A549 (cell line): ENCODE data around the gene PACSIN1. TPM values are rescaled to one million over a fixed set of nuclear protein-coding genes. Genes with fewer than 3 reads are reported as not detected.

Source experiments
- ATAC-seq, 2 experiments: fragments of 200-7000 bp in 1 of 2; fragments of >200 bp in 1 of 2; cut with Nextera tagmentation in 1 of 2; cut with Tn5 transposase in 1 of 2; 3 replicates each; pipeline versions ENCODE4 v1.8.0 to v1.9.1; 2018 to 2020; ENCODE audit warnings: mild to moderate bottlenecking in 1 of 2, moderate library complexity in 1 of 2
- CTCF ChIA-PET: fragments of 300-600 bp; sonication (Branson Sonifier 250); formaldehyde crosslinking; extraction: SDS; loops from one replicate; lab custom pipeline; 2021; ENCODE audit warnings: antibody characterized with exemption, inconsistent platforms; lab: Yijun Ruan, JAX
- POLR2A ChIA-PET: fragments of 350-600 bp; formaldehyde crosslinking; extraction: SDS; loops from one replicate; lab custom pipeline; 2021; ENCODE audit warnings: antibody characterized with exemption, inconsistent platforms; lab: Yijun Ruan, JAX
- DNase-seq, 2 experiments: peaks; one replicate each; pipeline versions ENCODE4 v3.0.0 to v3.0.0-alpha.2; 2011 to 2016; ENCODE audit warnings: low read depth in 1 of 2, low spot score in 1 of 2
- FAIRE-seq: peaks from 2 replicates; lab custom pipeline; 2011; peaks lifted over from hg19 to GRCh38; lab: Jason Lieb, UNC
- H3K27ac ChIP-seq, 2 experiments: fragments of >200 bp; sonication (Bioruptor Twin); formaldehyde crosslinking; 3 replicates each; pipeline ENCODE4 v1.5.1; 2016 to 2017
- H3K4me1 ChIP-seq: fragments of >200 bp; sonication (Bioruptor Twin); formaldehyde crosslinking; 3 replicates; pipeline ENCODE4 v1.6.1; 2016
- H3K4me2 ChIP-seq: fragments of >200 bp; sonication (Bioruptor Twin); formaldehyde crosslinking; 3 replicates; pipeline ENCODE4 v1.6.1; 2016
- H3K4me3 ChIP-seq: fragments of >200 bp; sonication (Bioruptor Twin); formaldehyde crosslinking; 3 replicates; pipeline ENCODE4 v1.5.1; 2016
- H3K9me3 ChIP-seq: fragments of >200 bp; sonication (Bioruptor Twin); formaldehyde crosslinking; 3 replicates; pipeline ENCODE4 v1.6.1; 2016
- BHLHE40 ChIP-seq: IDR thresholded peaks from 2 replicates; pipeline ENCODE4 v1.6.1; 2012; ENCODE audit warnings: low read depth, low read length, inconsistent platforms
- CBX8 ChIP-seq: fragments of 200-600 bp; sonication (generic); IDR thresholded peaks from 2 replicates; pipeline ENCODE4 v1.6.1; 2016
- CEBPB ChIP-seq, 2 experiments: fragments of >200 bp in 1 of 2; sonication (Bioruptor Twin) in 1 of 2; formaldehyde crosslinking in 1 of 2; IDR thresholded peaks; 2 replicates each; pipeline ENCODE4 v1.6.1; 2012 to 2016
- CHD4 ChIP-seq: fragments of 200-600 bp; sonication (generic); IDR thresholded peaks from 2 replicates; pipeline ENCODE4 v1.6.1; 2016; ENCODE audit warnings: antibody characterized with exemption, mild to moderate bottlenecking, borderline replicate concordance
- FOSL2 ChIP-seq, 2 experiments: fragments of 450-650 bp in 1 of 2; fragments of >200 bp in 1 of 2; sonication (Bioruptor Twin) in 1 of 2; formaldehyde crosslinking; IDR thresholded peaks; 2 replicates each; pipeline versions ENCODE4 v1.5.0 to v1.6.1; 2016 to 2020; ENCODE audit warnings: mild to moderate bottlenecking in 1 of 2, moderate library complexity in 1 of 2
- FOXS1 ChIP-seq: fragments of 250-450 bp; sonication (Bioruptor Pico); IDR thresholded peaks from 2 replicates; pipeline ENCODE4 v1.5.0; 2020; ENCODE audit warnings: mild to moderate bottlenecking, moderate library complexity
- HDAC2 ChIP-seq: fragments of 200-600 bp; sonication (generic); IDR thresholded peaks from 2 replicates; pipeline ENCODE4 v1.6.1; 2016
- HOXA7 ChIP-seq: fragments of 250-450 bp; sonication (Bioruptor Pico); IDR thresholded peaks from 2 replicates; pipeline ENCODE4 v1.5.0; 2020; ENCODE audit warnings: mild to moderate bottlenecking, moderate library complexity
- HOXB13 ChIP-seq: fragments of 250-450 bp; sonication (Bioruptor Pico); IDR thresholded peaks from 2 replicates; pipeline ENCODE4 v1.5.0; 2020; ENCODE audit warnings: low read depth, mild to moderate bottlenecking, moderate library complexity
- HOXB5 ChIP-seq: fragments of 250-450 bp; sonication (Bioruptor Pico); IDR thresholded peaks from 2 replicates; pipeline ENCODE4 v1.5.0; 2020; ENCODE audit warnings: mild to moderate bottlenecking, moderate library complexity
- JUN ChIP-seq, 2 experiments: fragments of >200 bp; sonication (Bioruptor Twin); formaldehyde crosslinking; IDR thresholded peaks; 2 replicates in 1 of 2; 3 replicates in 1 of 2; pipeline ENCODE4 v1.6.1; 2016 to 2017
- KDM5A ChIP-seq: fragments of 200-600 bp; sonication (generic); IDR thresholded peaks from 2 replicates; pipeline ENCODE4 v1.6.1; 2016; ENCODE audit warnings: antibody characterized with exemption, mild to moderate bottlenecking
- MAZ ChIP-seq: fragments of 150-350 bp; IDR thresholded peaks from 2 replicates; pipeline ENCODE4 v1.6.1; 2014; ENCODE audit warnings: antibody characterized with exemption, low read depth, low read length, borderline replicate concordance
- POLR2AphosphoS2 ChIP-seq: conservative IDR thresholded peaks from 2 replicates; pipeline ENCODE4 v1.6.1; 2012; ENCODE audit warnings: low read length, improper control_type of control experiment, inconsistent platforms
- RAD21 ChIP-seq, 2 experiments: fragments of >200 bp in 1 of 2; sonication (Bioruptor Twin) in 1 of 2; formaldehyde crosslinking in 1 of 2; IDR thresholded peaks in 1 of 2; conservative IDR thresholded peaks in 1 of 2; 2 replicates in 1 of 2; 3 replicates in 1 of 2; pipeline ENCODE4 v1.6.1; 2012 to 2018; ENCODE audit warnings: inconsistent platforms in 1 of 2
- SMC3 ChIP-seq: fragments of >200 bp; sonication (Bioruptor Twin); formaldehyde crosslinking; IDR thresholded peaks from 3 replicates; pipeline ENCODE4 v1.6.1; 2018; ENCODE audit warnings: inconsistent platforms
- ZSCAN20 ChIP-seq: fragments of 250-450 bp; sonication (Bioruptor Pico); IDR thresholded peaks from 2 replicates; pipeline ENCODE4 v1.8.0; 2022; ENCODE audit warnings: mild to moderate bottlenecking, moderate library complexity
- WGBS: methylation state at CpG from one replicate; pipeline ENCODE4 v1.1.6; 2017; ENCODE audit errors: missing lambda C conversion rate; 5-methylcytosine and 5-hydroxymethylcytosine counted together
- polyA plus RNA-seq, 4 experiments: library from polyadenylated mRNA; depleted of rRNA in 3 of 4; stranded (reverse); fragments of >200 nt; fragmentation: RNase III in 1 of 4; extraction: RNeasy Plus Mini Kit Qiagen cat#74134 plus additional on column Dnase treatment in 1 of 4; gene quantifications; 2 replicates in 3 of 4; 3 replicates in 1 of 4; pipeline ENCODE4 v1.2.3, GENCODE V29; 2011 to 2017
- TF ChIP-seq, protein P1 (sequence below): IDR thresholded peaks from 2 replicates; pipeline ENCODE4 v1.6.1; 2012; ENCODE audit warnings: low read depth, borderline replicate concordance
- TF ChIP-seq, protein P2 (sequence below): fragments of >200 bp; sonication (Bioruptor Twin); formaldehyde crosslinking; IDR thresholded peaks from 3 replicates; pipeline ENCODE4 v1.6.1; 2016
- TF ChIP-seq, protein P3 (sequence below): fragments of 150-350 bp; IDR thresholded peaks from 2 replicates; pipeline ENCODE4 v1.6.1; 2014; ENCODE audit warnings: low read depth, mild to moderate bottlenecking, low read length
- TF ChIP-seq, protein P4 (sequence below): IDR thresholded peaks from 2 replicates; pipeline ENCODE4 v1.6.1; 2012

Gene PACSIN1
- polyA plus RNA-seq, 2 of the 4 experiments (the other 2 are of a cell fraction) = 0.14 to 0.30 TPM

DNA sequence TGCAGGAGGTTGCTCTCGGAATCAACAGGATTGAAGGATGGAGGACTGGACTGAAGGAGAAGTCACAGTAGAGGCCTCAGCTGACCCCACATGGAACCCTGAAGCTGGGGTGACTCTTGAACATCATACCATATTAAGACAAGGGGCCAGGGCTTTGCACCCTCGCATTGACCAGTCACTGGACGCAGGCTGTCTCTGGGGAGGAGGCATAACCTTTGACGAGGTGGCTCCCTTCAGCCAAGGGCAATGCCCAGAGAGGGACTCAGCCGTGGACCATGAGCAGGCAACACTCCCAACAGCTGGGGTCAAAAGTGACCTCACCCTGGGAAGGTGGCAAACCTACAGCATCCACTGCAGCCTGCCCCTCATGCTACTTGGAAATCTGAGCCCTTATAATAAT, 21.7 kb downstream of the PACSIN1 start:
- Histone ChIP-seq H3K4me3 (no peak overlapping the region), H3K4me2 (no peak overlapping the region), H3K4me1 (no peaks in the 10 kb centered on the region), H3K27ac (no peak overlapping the region), H3K9me3 (no peaks in the 10 kb centered on the region)
- no peak for DNase-seq
- no peak for TF ChIP-seq HOXA7 (CRISPR knock-in tag)
- TF ChIP-seq, protein P1, sequence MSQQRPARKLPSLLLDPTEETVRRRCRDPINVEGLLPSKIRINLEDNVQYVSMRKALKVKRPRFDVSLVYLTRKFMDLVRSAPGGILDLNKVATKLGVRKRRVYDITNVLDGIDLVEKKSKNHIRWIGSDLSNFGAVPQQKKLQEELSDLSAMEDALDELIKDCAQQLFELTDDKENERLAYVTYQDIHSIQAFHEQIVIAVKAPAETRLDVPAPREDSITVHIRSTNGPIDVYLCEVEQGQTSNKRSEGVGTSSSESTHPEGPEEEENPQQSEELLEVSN = no peak
- TF ChIP-seq FOSL2 (IDR thresholded peaks at IDR 0.05) = no peak
- no peak for TF ChIP-seq FOSL2 (CRISPR knock-in tag; IDR thresholded peaks at IDR 0.05)
- no peak for TF ChIP-seq HDAC2
- no peak for TF ChIP-seq JUN (IDR thresholded peaks at IDR 0.05)
- no peak for TF ChIP-seq SMC3
- TF ChIP-seq CBX8 = no peak
- TF ChIP-seq, protein P2, sequence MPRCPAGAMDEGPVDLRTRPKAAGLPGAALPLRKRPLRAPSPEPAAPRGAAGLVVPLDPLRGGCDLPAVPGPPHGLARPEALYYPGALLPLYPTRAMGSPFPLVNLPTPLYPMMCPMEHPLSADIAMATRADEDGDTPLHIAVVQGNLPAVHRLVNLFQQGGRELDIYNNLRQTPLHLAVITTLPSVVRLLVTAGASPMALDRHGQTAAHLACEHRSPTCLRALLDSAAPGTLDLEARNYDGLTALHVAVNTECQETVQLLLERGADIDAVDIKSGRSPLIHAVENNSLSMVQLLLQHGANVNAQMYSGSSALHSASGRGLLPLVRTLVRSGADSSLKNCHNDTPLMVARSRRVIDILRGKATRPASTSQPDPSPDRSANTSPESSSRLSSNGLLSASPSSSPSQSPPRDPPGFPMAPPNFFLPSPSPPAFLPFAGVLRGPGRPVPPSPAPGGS = no peak
- no peak for TF ChIP-seq MAZ
- no peak for TF ChIP-seq CEBPB (IDR thresholded peaks at IDR 0.05)
- TF ChIP-seq RAD21 (conservative IDR thresholded peaks at IDR 0.05 in 1 of 2, IDR thresholded peaks at IDR 0.05 in 1 of 2) = no peak
- no peak for TF ChIP-seq POLR2AphosphoS2
- TF ChIP-seq, protein P3, sequence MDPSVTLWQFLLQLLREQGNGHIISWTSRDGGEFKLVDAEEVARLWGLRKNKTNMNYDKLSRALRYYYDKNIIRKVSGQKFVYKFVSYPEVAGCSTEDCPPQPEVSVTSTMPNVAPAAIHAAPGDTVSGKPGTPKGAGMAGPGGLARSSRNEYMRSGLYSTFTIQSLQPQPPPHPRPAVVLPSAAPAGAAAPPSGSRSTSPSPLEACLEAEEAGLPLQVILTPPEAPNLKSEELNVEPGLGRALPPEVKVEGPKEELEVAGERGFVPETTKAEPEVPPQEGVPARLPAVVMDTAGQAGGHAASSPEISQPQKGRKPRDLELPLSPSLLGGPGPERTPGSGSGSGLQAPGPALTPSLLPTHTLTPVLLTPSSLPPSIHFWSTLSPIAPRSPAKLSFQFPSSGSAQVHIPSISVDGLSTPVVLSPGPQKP = no peak
- TF ChIP-seq, protein P4, sequence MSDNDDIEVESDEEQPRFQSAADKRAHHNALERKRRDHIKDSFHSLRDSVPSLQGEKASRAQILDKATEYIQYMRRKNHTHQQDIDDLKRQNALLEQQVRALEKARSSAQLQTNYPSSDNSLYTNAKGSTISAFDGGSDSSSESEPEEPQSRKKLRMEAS = no peak
- TF ChIP-seq ZSCAN20 (CRISPR knock-in tag) = no peak
- no peak for TF ChIP-seq BHLHE40
- TF ChIP-seq CHD4 = no peak
- TF ChIP-seq FOXS1 = no peak
- TF ChIP-seq HOXB5 (CRISPR knock-in tag) = no peak
- 89% methylated on average over 4 of the region's 5 CpGs for WGBS
- FAIRE-seq = no peak
- POLR2A ChIA-PET = no interaction called here
- CTCF ChIA-PET = no interaction called here
- ATAC-seq = no peak

DNA sequence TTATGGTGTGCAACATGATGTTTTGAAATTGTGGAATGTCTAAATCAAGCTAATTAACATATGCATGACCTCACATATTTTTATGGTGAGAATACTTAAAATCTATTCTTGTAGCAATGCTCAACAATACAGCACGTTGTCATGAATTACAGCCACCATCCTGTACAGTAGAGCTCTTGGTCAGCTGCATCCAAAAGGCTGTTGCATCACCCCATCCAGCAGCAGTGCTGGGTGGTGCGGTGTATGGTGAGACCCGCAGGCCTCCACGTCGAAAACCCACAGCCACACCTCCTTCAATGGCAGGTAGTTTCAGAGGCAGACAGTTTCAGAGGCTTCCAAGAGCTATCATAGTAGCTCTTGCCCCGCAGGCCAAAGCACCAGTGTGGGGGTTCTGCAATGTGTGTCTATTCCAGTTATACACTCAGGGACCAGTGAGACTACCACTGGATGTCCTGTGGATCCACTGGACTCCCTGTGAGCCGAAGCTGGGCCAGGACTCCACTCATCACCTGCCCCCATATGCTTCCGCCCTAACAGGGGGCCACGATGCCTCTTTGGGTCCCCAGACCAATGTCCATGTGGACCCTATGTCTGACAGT, 23.4 kb downstream of the PACSIN1 start:
- POLR2A ChIA-PET = no interaction called here
- no peak for DNase-seq
- no peak for TF ChIP-seq HOXB13
- no peak for TF ChIP-seq CBX8
- no peak for TF ChIP-seq KDM5A
- TF ChIP-seq, all 56 proteins: peak for 0
- WGBS = 77% methylated on average over 9 of the region's 9 CpGs
- Histone ChIP-seq H3K27ac (no peak overlapping the region), H3K4me1 (no peaks in the 10 kb centered on the region), H3K9me3 (no peaks in the 10 kb centered on the region), H3K4me3 (no peak overlapping the region), H3K4me2 (no peak overlapping the region)
- CTCF ChIA-PET = interaction anchor here (1.5 kb wide), 1 partner anchor 119 kb away, joined by 3 read pairs; no protein-coding TSS in a partner anchor
- FAIRE-seq (no peak), ATAC-seq (no peak)
